SK-N-SH treated with all-trans-retinoic acid at 6 μM for 48 hours (cell line): ENCODE data around the gene TREH.

ENCODE experiments used
- OSR1 ChIP-seq: fragments of 250-450 bp; sonication (Bioruptor Pico); IDR thresholded peaks from 2 replicates; pipeline ENCODE4 v1.8.0; 2022; ENCODE audit warnings: moderate library complexity, mild to moderate bottlenecking, inconsistent platforms
- RARB ChIP-seq: fragments of 250-450 bp; sonication (Bioruptor Pico); IDR thresholded peaks from 2 replicates; pipeline ENCODE4 v1.8.0; 2021; ENCODE audit warnings: mild to moderate bottlenecking, moderate library complexity
- SNAI2 ChIP-seq: fragments of 250-450 bp; sonication (Bioruptor Pico); IDR thresholded peaks from 2 replicates; pipeline ENCODE4 v1.5.0; 2020; ENCODE audit warnings: mild to moderate bottlenecking, moderate library complexity
- ZFP3 ChIP-seq: fragments of 250-450 bp; sonication (Bioruptor Pico); IDR thresholded peaks from 2 replicates; pipeline ENCODE4 v1.5.0; 2020; ENCODE audit warnings: mild to moderate bottlenecking, moderate library complexity
- TF ChIP-seq, protein P1 (sequence below): fragments of 250-450 bp; sonication (Bioruptor Pico); IDR thresholded peaks from 2 replicates; pipeline ENCODE4 v1.8.0; 2020; ENCODE audit warnings: mild to moderate bottlenecking, moderate library complexity, borderline replicate concordance

DNA sequence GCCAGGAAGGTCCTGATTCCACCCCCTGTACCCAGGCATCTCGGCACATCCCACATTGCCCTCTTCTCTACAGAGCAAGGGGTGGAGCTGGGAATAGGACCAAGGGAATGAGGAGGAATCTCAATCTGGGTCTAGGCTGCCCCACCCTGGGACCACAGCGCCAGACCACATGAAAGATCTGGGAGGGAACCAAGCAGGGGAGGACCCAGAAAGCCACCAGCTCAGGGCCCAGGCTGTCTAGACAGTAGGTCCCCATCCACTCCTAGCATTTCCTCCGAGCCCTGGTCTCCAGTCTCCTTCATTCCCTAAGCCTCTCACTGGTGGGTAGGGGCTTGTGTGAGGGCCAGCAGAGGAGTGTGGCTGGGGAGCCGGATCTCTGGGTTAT is 60.5 kb downstream of the TREH start:
- TF ChIP-seq RARB (no peak), SNAI2 (CRISPR knock-in tag) (no peak), OSR1 (CRISPR knock-in tag) (no peak), ZFP3 (CRISPR knock-in tag) (no peak)
- TF ChIP-seq, protein P1, sequence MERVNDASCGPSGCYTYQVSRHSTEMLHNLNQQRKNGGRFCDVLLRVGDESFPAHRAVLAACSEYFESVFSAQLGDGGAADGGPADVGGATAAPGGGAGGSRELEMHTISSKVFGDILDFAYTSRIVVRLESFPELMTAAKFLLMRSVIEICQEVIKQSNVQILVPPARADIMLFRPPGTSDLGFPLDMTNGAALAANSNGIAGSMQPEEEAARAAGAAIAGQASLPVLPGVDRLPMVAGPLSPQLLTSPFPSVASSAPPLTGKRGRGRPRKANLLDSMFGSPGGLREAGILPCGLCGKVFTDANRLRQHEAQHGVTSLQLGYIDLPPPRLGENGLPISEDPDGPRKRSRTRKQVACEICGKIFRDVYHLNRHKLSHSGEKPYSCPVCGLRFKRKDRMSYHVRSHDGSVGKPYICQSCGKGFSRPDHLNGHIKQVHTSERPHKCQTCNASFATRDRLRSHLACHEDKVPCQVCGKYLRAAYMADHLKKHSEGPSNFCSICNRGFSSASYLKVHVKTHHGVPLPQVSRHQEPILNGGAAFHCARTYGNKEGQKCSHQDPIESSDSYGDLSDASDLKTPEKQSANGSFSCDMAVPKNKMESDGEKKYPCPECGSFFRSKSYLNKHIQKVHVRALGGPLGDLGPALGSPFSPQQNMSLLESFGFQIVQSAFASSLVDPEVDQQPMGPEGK (CRISPR knock-in tag): no peak
